Body of pancreas (tissue), 4 donors: ENCODE data around the gene GNG12. TPM values are rescaled to one million over a fixed set of nuclear protein-coding genes. Genes with fewer than 3 reads are reported as not detected.

ENCODE experiments used
- ATAC-seq: fragments of 150-250 bp; one replicate; pipeline ENCODE4 v1.9.1; 2016
- DNase-seq, 4 donors: peaks; one replicate each; pipeline ENCODE4 v3.0.0-alpha.2; 2019
- H3K27ac ChIP-seq, 4 donors: fragments of 200-600 bp; sonication (generic); 1 replicate in 3 of 4; 2 replicates in 1 of 4; pipeline versions ENCODE4 v1.5.1 to v1.6.1; 2016 to 2019; ENCODE audit warnings: mild to moderate bottlenecking in 1 of 4, mixed read lengths in 1 of 4, moderate library complexity in 1 of 4
- H3K27me3 ChIP-seq, 2 donors: fragments of 200-600 bp; sonication (generic); one replicate each; pipeline ENCODE4 v1.6.0; 2016; ENCODE audit warnings: mild to moderate bottlenecking in 1 of 2
- H3K36me3 ChIP-seq, 2 donors: fragments of 200-600 bp; sonication (generic); replicated peaks in 1 of 2; 2 replicates each; pipeline ENCODE4 v1.5.1; 2016; ENCODE audit warnings: low read depth in 2 of 2; ENCODE audit not compliant: insufficient read depth in 1 of 2
- H3K4me1 ChIP-seq: fragments of 200-600 bp; sonication (generic); one replicate; pipeline ENCODE4 v1.6.0; 2016
- H3K4me3 ChIP-seq, 2 donors: fragments of 200-600 bp; sonication (generic); 1 replicate in 1 of 2; 2 replicates in 1 of 2; pipeline ENCODE4 v1.5.1; 2016 to 2019
- H3K9me3 ChIP-seq, 3 donors: fragments of 200-600 bp; sonication (generic); 1 replicate in 2 of 3; 2 replicates in 1 of 3; pipeline ENCODE4 v1.5.1; 2016
- CTCF ChIP-seq, 7 experiments: fragments of 450-650 bp in 4 of 7; fragments of 200-600 bp in 3 of 7; sonication (generic) in 3 of 7; IDR thresholded peaks; one replicate each; pipeline ENCODE4 v1.5.1; 2016 to 2019; ENCODE audit warnings: antibody characterized with exemption in 7 of 7
- POLR2A ChIP-seq, 3 donors: fragments of 450-650 bp; IDR thresholded peaks; one replicate each; pipeline ENCODE4 v1.6.1; 2016; ENCODE audit warnings: antibody characterized with exemption in 3 of 3, mild to moderate bottlenecking in 2 of 3
- WGBS, 2 donors: methylation state at CpG; one replicate each; pipeline ENCODE4 v1.1.5; 2017; 5-methylcytosine and 5-hydroxymethylcytosine counted together
- intact Hi-C: fragments of 100-400 bp; cut with DNase I; formaldehyde crosslinking; loops from one replicate; pipeline ENCODE4 v1.15.1; 2023
- total RNA-seq, 2 donors: library from RNA; depleted of rRNA; stranded (reverse); fragments of >200 nt; gene quantifications; one replicate each; pipeline ENCODE4 v1.1.0, GENCODE V29; 2016

Gene GNG12
- total RNA-seq, 2 donors from 2014 or later = 26.4 to 42.3 TPM

GRCh38 chr1:67777016-67777415 lies 56.3 kb downstream of the GNG12 start:
- TF ChIP-seq CTCF (IDR thresholded peaks at IDR 0.05) (no peak), POLR2A (IDR thresholded peaks at IDR 0.05) (no peak)

GRCh38 chr1:67773462-67773861 lies 59.8 kb downstream of the GNG12 start:
- H3K4me1 ChIP-seq = peaks cover 10% of the 10 kb centered on the region
- no peaks in the 10 kb centered on the region for H3K27me3 ChIP-seq
- no peak for TF ChIP-seq POLR2A (IDR thresholded peaks at IDR 0.05)
- TF ChIP-seq CTCF (IDR thresholded peaks at IDR 0.05) = no peak
- no peaks in the 10 kb centered on the region for H3K9me3 ChIP-seq
- no peaks in the 10 kb centered on the region for H3K36me3 ChIP-seq
- intact Hi-C loops = no loop called here
- DNase-seq = no peak
- H3K27ac ChIP-seq = no peak overlapping the region
- no peak for ATAC-seq
- WGBS, 2 donors = 95 to 99% methylated on average over 4 of the region's 4 CpGs
- no peak overlapping the region for H3K4me3 ChIP-seq

More at GRCh38 chr1:67777016-67777415, 56.3 kb downstream of the GNG12 start:
- no peaks in the 10 kb centered on the region for H3K36me3 ChIP-seq
- intact Hi-C loops = no loop called here
- no peaks in the 10 kb centered on the region for H3K4me1 ChIP-seq
- H3K9me3 ChIP-seq = no peaks in the 10 kb centered on the region
- no peaks in the 10 kb centered on the region for H3K27me3 ChIP-seq
- ATAC-seq = no peak
- no peak overlapping the region for H3K27ac ChIP-seq
- no peak for DNase-seq
- H3K4me3 ChIP-seq = no peak overlapping the region

- intact Hi-C loops = no loop called here
- TF ChIP-seq CTCF (IDR thresholded peaks at IDR 0.05) (no peak), POLR2A (IDR thresholded peaks at IDR 0.05) (no peak)
- Histone ChIP-seq H3K27me3 (no peaks in the 10 kb centered on the region), H3K4me3 (no peak overlapping the region), H3K27ac (no peak overlapping the region), H3K36me3 (no peaks in the 10 kb centered on the region), H3K4me1 (peaks cover 10% of the 10 kb centered on the region), H3K9me3 (no peaks in the 10 kb centered on the region)
- no peak for DNase-seq
- 29 to 46% methylated on average over 1 of the region's 1 CpG for WGBS, 2 donors
- ATAC-seq = no peak
Measured at GRCh38 chr1:67771749-67772148, 61.5 kb downstream of the GNG12 start.

- ATAC-seq (peak; percentile 91), DNase-seq (peak; percentile 74 to 88 (median 84))
- intact Hi-C loops = no loop called here
- no peak overlapping the region for H3K27ac ChIP-seq
- no peaks in the 10 kb centered on the region for H3K27me3 ChIP-seq
- TF ChIP-seq POLR2A (IDR thresholded peaks at IDR 0.05) = no peak
- TF ChIP-seq CTCF (IDR thresholded peaks at IDR 0.05) = peak in 4 of 7 experiments; percentile 43 to 61 (median 51)
- H3K9me3 ChIP-seq = no peaks in the 10 kb centered on the region
- no peaks in the 10 kb centered on the region for H3K36me3 ChIP-seq
- 54 to 57% methylated on average over 6 of the region's 6 CpGs for WGBS, 2 donors
- H3K4me3 ChIP-seq = no peak overlapping the region
- peaks cover 16% of the 10 kb centered on the region for H3K4me1 ChIP-seq
Measured at GRCh38 chr1:67771152-67771551, 62.1 kb downstream of the GNG12 start.

GRCh38 chr1:67769633-67770256 lies 63.5 kb downstream of the GNG12 start:
- no peak for TF ChIP-seq POLR2A (IDR thresholded peaks at IDR 0.05)
- intact Hi-C loops = no loop called here
- 76 to 82% methylated on average over 6 of the region's 6 CpGs for WGBS, 2 donors
- Histone ChIP-seq H3K4me1 (peaks cover 17% of the 10 kb centered on the region), H3K4me3 (no peak overlapping the region), H3K36me3 (no peaks in the 10 kb centered on the region), H3K27me3 (no peaks in the 10 kb centered on the region), H3K27ac (no peak overlapping the region), H3K9me3 (no peaks in the 10 kb centered on the region)
- DNase-seq (no peak), ATAC-seq (no peak)
